RWPE2 (cell line): ENCODE data around the gene PIK3C2A.
"Not testable (repeated sequence)": the region's sequence is repeated elsewhere in the genome, so short reads cannot be mapped to it uniquely, and the experiment has no call there.

ENCODE experiments used
- ATAC-seq: fragments of 200-7000 bp; cut with Tn5 transposase; 3 replicates; pipeline ENCODE4 v1.9.1; 2021; ENCODE audit warnings: low read depth
- DNase-seq: peaks from one replicate; pipeline ENCODE4 v3.0.0-alpha.2; 2020; ENCODE audit warnings: low spot score
- H3K27ac ChIP-seq: fragments of 450-650 bp; 2 replicates; pipeline ENCODE4 v1.5.1; 2017; ENCODE audit warnings: mild to moderate bottlenecking; ENCODE audit not compliant: poor library complexity, severe bottlenecking
- H3K27me3 ChIP-seq: fragments of 250-450 bp; sonication (Bioruptor Pico); 2 replicates; pipeline ENCODE4 v1.5.1; 2021; ENCODE audit warnings: mild to moderate bottlenecking, moderate library complexity; ENCODE audit not compliant: insufficient read depth, poor library complexity, severe bottlenecking
- H3K36me3 ChIP-seq: fragments of 250-450 bp; sonication (Bioruptor Pico); 2 replicates; pipeline ENCODE4 v1.5.1; 2020; ENCODE audit warnings: low read depth, mild to moderate bottlenecking, moderate library complexity
- H3K4me1 ChIP-seq: fragments of 250-450 bp; sonication (Bioruptor Pico); 2 replicates; pipeline ENCODE4 v1.5.1; 2021; ENCODE audit warnings: mild to moderate bottlenecking, moderate library complexity; ENCODE audit not compliant: insufficient read depth, poor library complexity, severe bottlenecking
- H3K4me3 ChIP-seq: fragments of 250-450 bp; sonication (Bioruptor Pico); 2 replicates; pipeline ENCODE4 v1.5.1; 2021; ENCODE audit warnings: mild to moderate bottlenecking, moderate library complexity; ENCODE audit not compliant: severe bottlenecking
- H3K9me3 ChIP-seq: fragments of 250-450 bp; sonication (Bioruptor Pico); 2 replicates; pipeline ENCODE4 v1.5.1; 2021; ENCODE audit warnings: mild to moderate bottlenecking, moderate library complexity; ENCODE audit not compliant: severe bottlenecking
- TF ChIP-seq, protein P1 (sequence below): fragments of 450-650 bp; IDR thresholded peaks from one replicate; pipeline ENCODE4 v1.5.1; 2017; ENCODE audit warnings: mild to moderate bottlenecking, moderate library complexity; ENCODE audit not compliant: poor library complexity, severe bottlenecking

PIK3C2A gene

GRCh38 chr11:17233101-17233500 lies 25.3 kb upstream of the PIK3C2A start:
- no peak overlapping the region for H3K4me3 ChIP-seq
- H3K27me3 ChIP-seq: no peaks in the 10 kb centered on the region
- no peak overlapping the region for H3K27ac ChIP-seq
- DNase-seq (no peak), ATAC-seq (no peak)
- H3K36me3 ChIP-seq: no peaks in the 10 kb centered on the region
- TF ChIP-seq, protein P1, sequence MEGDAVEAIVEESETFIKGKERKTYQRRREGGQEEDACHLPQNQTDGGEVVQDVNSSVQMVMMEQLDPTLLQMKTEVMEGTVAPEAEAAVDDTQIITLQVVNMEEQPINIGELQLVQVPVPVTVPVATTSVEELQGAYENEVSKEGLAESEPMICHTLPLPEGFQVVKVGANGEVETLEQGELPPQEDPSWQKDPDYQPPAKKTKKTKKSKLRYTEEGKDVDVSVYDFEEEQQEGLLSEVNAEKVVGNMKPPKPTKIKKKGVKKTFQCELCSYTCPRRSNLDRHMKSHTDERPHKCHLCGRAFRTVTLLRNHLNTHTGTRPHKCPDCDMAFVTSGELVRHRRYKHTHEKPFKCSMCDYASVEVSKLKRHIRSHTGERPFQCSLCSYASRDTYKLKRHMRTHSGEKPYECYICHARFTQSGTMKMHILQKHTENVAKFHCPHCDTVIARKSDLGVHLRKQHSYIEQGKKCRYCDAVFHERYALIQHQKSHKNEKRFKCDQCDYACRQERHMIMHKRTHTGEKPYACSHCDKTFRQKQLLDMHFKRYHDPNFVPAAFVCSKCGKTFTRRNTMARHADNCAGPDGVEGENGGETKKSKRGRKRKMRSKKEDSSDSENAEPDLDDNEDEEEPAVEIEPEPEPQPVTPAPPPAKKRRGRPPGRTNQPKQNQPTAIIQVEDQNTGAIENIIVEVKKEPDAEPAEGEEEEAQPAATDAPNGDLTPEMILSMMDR: no peak
- no peaks in the 10 kb centered on the region for H3K9me3 ChIP-seq
- H3K4me1 ChIP-seq: no peaks in the 10 kb centered on the region

DNA sequence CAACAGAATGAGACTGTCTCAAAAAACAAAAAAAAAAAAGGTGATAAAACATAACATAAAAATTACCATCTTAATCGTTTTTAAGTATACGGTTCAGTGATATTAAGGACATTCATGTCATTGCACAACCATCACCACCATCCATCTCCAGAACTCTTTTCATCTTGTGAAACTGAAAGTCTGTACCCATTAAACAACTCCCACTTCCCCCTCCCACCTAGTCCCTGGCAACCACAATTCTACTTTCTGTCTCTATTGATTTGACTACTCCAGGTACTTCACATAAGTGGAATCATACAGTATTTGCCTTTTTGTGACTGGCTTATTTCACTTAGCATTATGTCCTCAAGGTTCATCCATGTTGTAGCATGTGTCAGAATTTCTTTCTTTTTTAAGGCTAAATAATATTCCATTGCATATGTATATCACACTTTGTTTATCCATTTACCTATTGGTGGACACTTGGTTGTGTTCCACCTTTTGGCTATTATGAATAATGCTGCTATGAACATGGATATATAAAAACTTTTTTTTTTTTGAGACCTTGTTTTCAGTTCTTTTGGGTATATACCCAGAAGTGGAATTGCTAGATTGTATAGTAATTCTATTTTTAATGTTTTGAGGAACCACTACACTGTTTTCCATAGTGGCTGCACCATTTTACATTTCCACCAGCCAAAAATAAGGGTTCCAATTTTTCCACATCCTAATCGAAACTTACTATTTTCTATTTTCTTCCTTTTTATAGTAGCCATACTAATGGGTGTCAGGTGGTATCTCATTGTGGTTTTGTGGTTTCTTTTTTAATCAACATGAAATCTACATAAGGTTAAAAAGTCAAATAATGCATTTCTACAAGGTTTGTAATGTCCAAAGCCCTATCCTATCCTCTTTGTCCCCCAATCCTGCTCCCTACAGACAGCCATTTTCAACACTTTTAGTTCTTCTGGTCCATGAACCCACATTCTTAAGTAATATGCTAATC lies 23.4 kb upstream of the PIK3C2A start:
- no peaks in the 10 kb centered on the region for H3K9me3 ChIP-seq
- no peak for DNase-seq
- TF ChIP-seq, protein P1: no peak

DNA sequence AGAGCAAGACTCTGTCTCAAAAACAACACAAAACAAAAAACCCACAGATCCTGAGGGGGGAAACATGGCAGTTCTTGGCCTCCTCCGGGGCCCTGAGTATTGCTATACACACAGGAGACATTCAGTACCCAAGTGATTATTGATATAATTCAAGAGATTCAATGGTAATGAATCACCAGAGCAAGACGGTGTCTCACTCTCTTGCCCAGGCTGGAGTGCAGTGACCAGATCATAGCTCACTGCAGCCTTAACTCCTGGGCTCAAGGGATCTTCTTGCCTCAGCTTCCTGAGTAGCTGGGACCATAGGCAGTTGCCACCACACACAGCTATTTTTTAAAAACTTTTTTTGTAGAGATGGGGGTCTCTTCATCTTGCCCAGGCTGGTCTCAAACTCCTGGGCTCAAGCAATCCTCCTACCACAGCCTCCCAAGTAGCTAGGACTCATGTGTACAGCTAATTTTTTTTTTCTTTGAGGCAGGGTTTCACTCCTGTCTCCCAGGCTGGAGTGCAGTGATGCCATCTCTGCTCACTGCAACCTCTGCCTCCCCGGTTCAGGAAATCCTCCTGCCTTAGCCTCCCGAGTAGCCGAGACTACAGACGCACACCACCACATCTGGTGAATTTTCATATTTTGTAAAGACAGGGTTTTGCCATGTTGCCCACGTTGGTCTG lies 21.8 kb upstream of the PIK3C2A start:
- no peak for DNase-seq
- TF ChIP-seq, protein P1: no peak

More for the DNA sequence above, 23.4 kb upstream of the PIK3C2A start:
- H3K27ac ChIP-seq: no peak overlapping the region
- H3K4me1 ChIP-seq: no peaks in the 10 kb centered on the region
- H3K27me3 ChIP-seq: no peaks in the 10 kb centered on the region
- H3K36me3 ChIP-seq: no peaks in the 10 kb centered on the region
- no peak for ATAC-seq
- H3K4me3 ChIP-seq: no peak overlapping the region

DNA sequence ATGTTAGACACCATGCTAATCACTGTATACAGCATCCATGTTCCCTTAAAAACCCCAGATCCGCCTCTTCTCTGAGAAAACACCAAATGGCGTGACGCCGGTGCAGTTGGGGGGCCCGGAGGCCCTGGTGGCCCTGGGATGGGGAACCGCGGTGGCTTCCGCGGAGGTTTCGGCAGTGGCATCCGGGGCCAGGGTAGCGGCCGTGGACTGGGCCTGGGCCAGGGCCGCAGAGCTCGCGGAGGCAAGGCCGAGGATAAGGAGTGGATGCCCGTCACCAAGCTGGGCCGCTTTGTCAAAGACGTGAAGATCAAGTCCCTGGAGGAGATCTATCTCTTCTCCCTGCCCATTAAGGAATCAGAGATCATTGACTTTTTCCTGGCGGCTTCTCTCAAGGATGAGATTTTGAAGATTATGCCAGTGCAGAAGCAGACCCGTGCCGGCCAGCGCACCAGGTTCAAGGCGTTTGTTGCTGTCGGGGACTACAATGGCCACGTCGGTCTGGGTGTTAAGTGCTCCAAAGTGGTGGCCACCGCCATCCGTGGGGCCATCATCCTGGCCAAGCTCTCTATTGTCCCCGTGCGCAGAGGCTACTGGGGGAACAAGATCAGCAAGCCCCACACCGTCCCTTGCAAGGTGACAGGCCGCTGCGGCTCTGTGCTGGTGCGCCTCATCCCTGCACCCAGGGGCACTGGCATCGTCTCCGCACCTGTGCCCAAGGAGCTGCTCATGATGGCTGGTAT lies 20.6 kb upstream of the PIK3C2A start:
- not testable (repeated sequence) for H3K9me3 ChIP-seq, ATAC-seq, H3K36me3 ChIP-seq

More for the DNA sequence above, 21.8 kb upstream of the PIK3C2A start:
- Histone ChIP-seq H3K27me3 (no peaks in the 10 kb centered on the region), H3K9me3 (no peaks in the 10 kb centered on the region), H3K36me3 (no peaks in the 10 kb centered on the region), H3K4me3 (no peak overlapping the region), H3K27ac (no peak overlapping the region), H3K4me1 (no peaks in the 10 kb centered on the region)
- no peak; the same call in 2 of the 3 replicates for ATAC-seq

DNA sequence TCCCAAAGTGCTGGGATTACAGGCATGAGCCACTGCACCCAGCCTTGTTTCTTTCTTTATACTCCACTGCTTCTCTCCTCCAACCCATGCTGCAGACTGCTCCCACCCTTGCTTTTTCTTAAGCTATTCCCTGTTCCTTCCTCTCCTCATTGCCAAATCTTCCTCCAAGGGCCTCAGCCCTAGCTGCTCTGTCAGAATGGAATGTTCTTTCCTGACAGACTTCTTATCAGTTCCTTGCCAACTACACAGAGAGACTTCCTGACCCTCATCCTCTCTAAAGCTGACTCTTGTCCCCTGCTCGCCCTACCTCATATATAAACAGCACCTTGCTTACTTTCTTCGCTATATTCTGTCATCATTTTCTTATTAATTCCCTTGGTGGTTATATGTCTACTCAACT lies 16.9 kb upstream of the PIK3C2A start:
- DNase-seq: no peak
- H3K27ac ChIP-seq: no peak overlapping the region
- TF ChIP-seq, protein P1: no peak
- H3K36me3 ChIP-seq: no peaks in the 10 kb centered on the region
- no peaks in the 10 kb centered on the region for H3K9me3 ChIP-seq
- 0 out of 3 replicates have a peak, but pooled peaks have one; percentile 17 for ATAC-seq
- H3K4me3 ChIP-seq: no peak overlapping the region
- H3K4me1 ChIP-seq: no peaks in the 10 kb centered on the region
- no peaks in the 10 kb centered on the region for H3K27me3 ChIP-seq

More for the DNA sequence above, 20.6 kb upstream of the PIK3C2A start:
- not testable (repeated sequence) for H3K4me3 ChIP-seq, H3K4me1 ChIP-seq, DNase-seq, H3K27me3 ChIP-seq, H3K27ac ChIP-seq
